ENCODE measurements around the gene ATP2B2. TPM values are rescaled to one million over a fixed set of nuclear protein-coding genes. Genes with fewer than 3 reads are reported as not detected.

The ATP2B2 gene
- polyA plus RNA-seq, 4 donors: 0.39 to 0.55 TPM; not detected in 2

- 43 to 57% (median 49%) methylated on average over 11 of the region's 11 CpGs for WGBS, 3 donors
- Histone ChIP-seq H3K27me3 (ENCODE audit: control insufficient read depth in 3 of 3, insufficient read depth in 3 of 3, low read length in 3 of 3) (peaks cover 0 to under 1% (median 0%) of the 10 kb centered on the region in 3 donors), H3K27ac (ENCODE audit: low read depth in 1 of 3, low read length in 2 of 3) (no peak overlapping the region), H3K4me1 (ENCODE audit: control insufficient read depth in 3 of 3, insufficient read depth in 2 of 3, low read depth in 1 of 3, low read length in 2 of 3) (no peaks in the 10 kb centered on the region), H3K9me3 (ENCODE audit: control insufficient read depth in 2 of 2, insufficient read depth in 1 of 2, low read depth in 1 of 2, low read length in 1 of 2) (no peaks in the 10 kb centered on the region), H3K4me3 (ENCODE audit: low read depth in 1 of 3, low read length in 3 of 3) (no peak overlapping the region), H3K36me3 (ENCODE audit: control insufficient read depth in 3 of 3, insufficient read depth in 2 of 3, low read depth in 1 of 3, low read length in 3 of 3) (no peaks in the 10 kb centered on the region)
- DNase-seq (no peak), FAIRE-seq (no peak)
These were observed 9.1 kb downstream of the ATP2B2 start for GRCh38 chr3:10496121-10496863.

GRCh38 chr3:10495614-10496013 is 9.8 kb downstream of the ATP2B2 start:
- DNase-seq: no peak
- no peak for FAIRE-seq
- no peaks in the 10 kb centered on the region for H3K4me1 ChIP-seq (ENCODE audit: control insufficient read depth in 3 of 3, insufficient read depth in 2 of 3, low read depth in 1 of 3, low read length in 2 of 3)

GRCh38 chr3:10495003-10495402 is 10.4 kb downstream of the ATP2B2 start:
- no peaks in the 10 kb centered on the region for H3K36me3 ChIP-seq (ENCODE audit: control insufficient read depth in 3 of 3, insufficient read depth in 2 of 3, low read depth in 1 of 3, low read length in 3 of 3)
- no peaks in the 10 kb centered on the region for H3K4me1 ChIP-seq (ENCODE audit: control insufficient read depth in 3 of 3, insufficient read depth in 2 of 3, low read depth in 1 of 3, low read length in 2 of 3)
- H3K4me3 ChIP-seq (ENCODE audit: low read depth in 1 of 3, low read length in 3 of 3): no peak overlapping the region
- 4 to 23% (median 21%) methylated on average over 4 of the region's 4 CpGs for WGBS, 3 donors
- H3K27me3 ChIP-seq (ENCODE audit: control insufficient read depth in 3 of 3, insufficient read depth in 3 of 3, low read length in 3 of 3): no peaks in the 10 kb centered on the region
- FAIRE-seq (no peak), DNase-seq (peak; percentile 8 to 61)
- no peaks in the 10 kb centered on the region for H3K9me3 ChIP-seq (ENCODE audit: control insufficient read depth in 2 of 2, insufficient read depth in 1 of 2, low read depth in 1 of 2, low read length in 1 of 2)
- no peak overlapping the region for H3K27ac ChIP-seq (ENCODE audit: low read depth in 1 of 3, low read length in 2 of 3)

More at GRCh38 chr3:10495614-10496013, 9.8 kb downstream of the ATP2B2 start:
- 62 to 80% (median 62%) methylated on average over 5 of the region's 5 CpGs for WGBS, 3 donors
- Histone ChIP-seq H3K27me3 (ENCODE audit: control insufficient read depth in 3 of 3, insufficient read depth in 3 of 3, low read length in 3 of 3) (no peaks in the 10 kb centered on the region), H3K27ac (ENCODE audit: low read depth in 1 of 3, low read length in 2 of 3) (no peak overlapping the region), H3K9me3 (ENCODE audit: control insufficient read depth in 2 of 2, insufficient read depth in 1 of 2, low read depth in 1 of 2, low read length in 1 of 2) (no peaks in the 10 kb centered on the region), H3K36me3 (ENCODE audit: control insufficient read depth in 3 of 3, insufficient read depth in 2 of 3, low read depth in 1 of 3, low read length in 3 of 3) (no peaks in the 10 kb centered on the region), H3K4me3 (ENCODE audit: low read depth in 1 of 3, low read length in 3 of 3) (no peak overlapping the region)

GRCh38 chr3:10494180-10494579 is 11.2 kb downstream of the ATP2B2 start:
- no peak for DNase-seq
- no peak overlapping the region for H3K4me3 ChIP-seq (ENCODE audit: low read depth in 1 of 3, low read length in 3 of 3)
- H3K27me3 ChIP-seq (ENCODE audit: control insufficient read depth in 3 of 3, insufficient read depth in 3 of 3, low read length in 3 of 3): no peaks in the 10 kb centered on the region
- H3K9me3 ChIP-seq (ENCODE audit: control insufficient read depth in 2 of 2, insufficient read depth in 1 of 2, low read depth in 1 of 2, low read length in 1 of 2): no peaks in the 10 kb centered on the region
- FAIRE-seq: no peak
- no peaks in the 10 kb centered on the region for H3K36me3 ChIP-seq (ENCODE audit: control insufficient read depth in 3 of 3, insufficient read depth in 2 of 3, low read depth in 1 of 3, low read length in 3 of 3)
- no peaks in the 10 kb centered on the region for H3K4me1 ChIP-seq (ENCODE audit: control insufficient read depth in 3 of 3, insufficient read depth in 2 of 3, low read depth in 1 of 3, low read length in 2 of 3)
- WGBS, 3 donors: 46 to 70% (median 61%) methylated on average over 3 of the region's 3 CpGs
- no peak overlapping the region for H3K27ac ChIP-seq (ENCODE audit: low read depth in 1 of 3, low read length in 2 of 3)

- no peaks in the 10 kb centered on the region for H3K36me3 ChIP-seq (ENCODE audit: control insufficient read depth in 3 of 3, insufficient read depth in 2 of 3, low read depth in 1 of 3, low read length in 3 of 3)
- DNase-seq (no peak), FAIRE-seq (no peak)
- no peaks in the 10 kb centered on the region for H3K9me3 ChIP-seq (ENCODE audit: control insufficient read depth in 2 of 2, insufficient read depth in 1 of 2, low read depth in 1 of 2, low read length in 1 of 2)
- H3K27me3 ChIP-seq (ENCODE audit: control insufficient read depth in 3 of 3, insufficient read depth in 3 of 3, low read length in 3 of 3): no peaks in the 10 kb centered on the region
- H3K4me1 ChIP-seq (ENCODE audit: control insufficient read depth in 3 of 3, insufficient read depth in 2 of 3, low read depth in 1 of 3, low read length in 2 of 3): no peaks in the 10 kb centered on the region
- H3K4me3 ChIP-seq (ENCODE audit: low read depth in 1 of 3, low read length in 3 of 3): no peak overlapping the region
- no peak overlapping the region for H3K27ac ChIP-seq (ENCODE audit: low read depth in 1 of 3, low read length in 2 of 3)
- WGBS, 3 donors: 79 to 81% (median 80%) methylated on average over 4 of the region's 4 CpGs
These were observed 12.2 kb downstream of the ATP2B2 start for GRCh38 chr3:10493202-10493589.

- Histone ChIP-seq H3K9me3 (ENCODE audit: control insufficient read depth in 2 of 2, insufficient read depth in 1 of 2, low read depth in 1 of 2, low read length in 1 of 2) (no peaks in the 10 kb centered on the region), H3K27ac (ENCODE audit: low read depth in 1 of 3, low read length in 2 of 3) (no peak overlapping the region), H3K36me3 (ENCODE audit: control insufficient read depth in 3 of 3, insufficient read depth in 2 of 3, low read depth in 1 of 3, low read length in 3 of 3) (no peaks in the 10 kb centered on the region), H3K4me1 (ENCODE audit: control insufficient read depth in 3 of 3, insufficient read depth in 2 of 3, low read depth in 1 of 3, low read length in 2 of 3) (no peaks in the 10 kb centered on the region), H3K27me3 (ENCODE audit: control insufficient read depth in 3 of 3, insufficient read depth in 3 of 3, low read length in 3 of 3) (no peaks in the 10 kb centered on the region), H3K4me3 (ENCODE audit: low read depth in 1 of 3, low read length in 3 of 3) (no peak overlapping the region)
- 79 to 83% (median 79%) methylated on average over 12 of the region's 12 CpGs for WGBS, 3 donors
- FAIRE-seq: no peak
- DNase-seq: no peak
These were observed 12.8 kb downstream of the ATP2B2 start for GRCh38 chr3:10492364-10493201.

- 86 to 89% (median 88%) methylated on average over 10 of the region's 10 CpGs for WGBS, 3 donors
- DNase-seq (no peak), FAIRE-seq (no peak)
- Histone ChIP-seq H3K4me3 (ENCODE audit: low read depth in 1 of 3, low read length in 3 of 3) (no peak overlapping the region), H3K27ac (ENCODE audit: low read depth in 1 of 3, low read length in 2 of 3) (no peak overlapping the region), H3K4me1 (ENCODE audit: control insufficient read depth in 3 of 3, insufficient read depth in 2 of 3, low read depth in 1 of 3, low read length in 2 of 3) (no peaks in the 10 kb centered on the region), H3K9me3 (ENCODE audit: control insufficient read depth in 2 of 2, insufficient read depth in 1 of 2, low read depth in 1 of 2, low read length in 1 of 2) (no peaks in the 10 kb centered on the region), H3K27me3 (ENCODE audit: control insufficient read depth in 3 of 3, insufficient read depth in 3 of 3, low read length in 3 of 3) (no peaks in the 10 kb centered on the region), H3K36me3 (ENCODE audit: control insufficient read depth in 3 of 3, insufficient read depth in 2 of 3, low read depth in 1 of 3, low read length in 3 of 3) (no peaks in the 10 kb centered on the region)
These were observed 15.5 kb downstream of the ATP2B2 start for GRCh38 chr3:10489746-10490483.

- no peaks in the 10 kb centered on the region for H3K27me3 ChIP-seq (ENCODE audit: control insufficient read depth in 3 of 3, insufficient read depth in 3 of 3, low read length in 3 of 3)
- H3K27ac ChIP-seq (ENCODE audit: low read depth in 1 of 3, low read length in 2 of 3): no peak overlapping the region
- H3K4me3 ChIP-seq (ENCODE audit: low read depth in 1 of 3, low read length in 3 of 3): no peak overlapping the region
- DNase-seq (no peak), FAIRE-seq (no peak)
- no peaks in the 10 kb centered on the region for H3K36me3 ChIP-seq (ENCODE audit: control insufficient read depth in 3 of 3, insufficient read depth in 2 of 3, low read depth in 1 of 3, low read length in 3 of 3)
- no peaks in the 10 kb centered on the region for H3K4me1 ChIP-seq (ENCODE audit: control insufficient read depth in 3 of 3, insufficient read depth in 2 of 3, low read depth in 1 of 3, low read length in 2 of 3)
- H3K9me3 ChIP-seq (ENCODE audit: control insufficient read depth in 2 of 2, insufficient read depth in 1 of 2, low read depth in 1 of 2, low read length in 1 of 2): no peaks in the 10 kb centered on the region
- 57 to 86% (median 74%) methylated on average over 3 of the region's 4 CpGs for WGBS, 3 donors
These were observed 17.3 kb downstream of the ATP2B2 start for GRCh38 chr3:10487988-10488633.

Measured in small intestine (tissue), 7 donors.